Dendritic cell treated with granulocyte-macrophage colony-stimulating factor and Interleukin-4, amounts not matched to agents 40 ng/mL and 50 ng/mL, for 4 days (primary cell): ENCODE measurements around the gene SCRN2.

Experiments used
- H3K27ac Mint-ChIP-seq: one replicate; pipeline ENCODE4 v1.8.0; 2022; ENCODE audit warnings: mild to moderate bottlenecking, mixed read lengths
- H3K27me3 Mint-ChIP-seq: one replicate; pipeline ENCODE4 v1.8.0; 2022; ENCODE audit warnings: mild to moderate bottlenecking, mixed read lengths
- H3K36me3 Mint-ChIP-seq: one replicate; pipeline ENCODE4 v1.8.0; 2022; ENCODE audit warnings: low read depth, mixed read lengths
- H3K4me1 Mint-ChIP-seq: one replicate; pipeline ENCODE4 v1.8.0; 2022; ENCODE audit warnings: low read depth, mixed read lengths
- H3K4me3 Mint-ChIP-seq: one replicate; pipeline ENCODE4 v1.8.0; 2022; ENCODE audit warnings: mild to moderate bottlenecking, moderate library complexity, mixed read lengths
- H3K9me3 Mint-ChIP-seq: one replicate; pipeline ENCODE4 v1.8.0; 2022; ENCODE audit warnings: mixed read lengths
- intact Hi-C: fragments of 100-400 bp; cut with micrococcal nuclease; formaldehyde crosslinking; loops from one replicate; pipeline ENCODE4 v1.15.0; 2022

SCRN2 gene

GRCh38 chr17:47844814-47845715 is 4.0 kb upstream of the SCRN2 start:
- no peak overlapping the region for H3K4me3 Mint-ChIP-seq

GRCh38 chr17:47844227-47844626 is 3.2 kb upstream of the SCRN2 start:
- no peak overlapping the region for H3K27ac Mint-ChIP-seq
- H3K4me3 Mint-ChIP-seq: no peak overlapping the region
- H3K27me3 Mint-ChIP-seq: peaks cover 55% of the 10 kb centered on the region
- intact Hi-C loops: loop anchor here (5.0 kb wide), 1 partner anchor 173 kb away; no protein-coding TSS in a partner anchor
- peaks cover 26% of the 10 kb centered on the region for H3K4me1 Mint-ChIP-seq
- no peaks in the 10 kb centered on the region for H3K9me3 Mint-ChIP-seq
- H3K36me3 Mint-ChIP-seq: peaks cover 7% of the 10 kb centered on the region

More at GRCh38 chr17:47844814-47845715, 4.0 kb upstream of the SCRN2 start:
- no peaks in the 10 kb centered on the region for H3K9me3 Mint-ChIP-seq
- H3K27me3 Mint-ChIP-seq: peaks cover 63% of the 10 kb centered on the region
- intact Hi-C loops: loop anchor here (5.0 kb wide), 1 partner anchor 172 kb away; no protein-coding TSS in a partner anchor
- peaks cover 24% of the 10 kb centered on the region for H3K4me1 Mint-ChIP-seq
- H3K27ac Mint-ChIP-seq: no peak overlapping the region
- peaks cover 6% of the 10 kb centered on the region for H3K36me3 Mint-ChIP-seq

- Mint-ChIP-seq H3K27ac (no peak overlapping the region), H3K36me3 (peaks cover 16% of the 10 kb centered on the region), H3K9me3 (no peaks in the 10 kb centered on the region), H3K4me1 (peaks cover 26% of the 10 kb centered on the region), H3K27me3 (peaks cover 46% of the 10 kb centered on the region), H3K4me3 (no peak overlapping the region)
- intact Hi-C loops: loop anchor here (2.0 to 5.0 kb wide), 2 partner anchors 127 to 174 kb away; partner anchors contain the start of gene CDK5RAP3
Observed at GRCh38 chr17:47843391-47843730, 2.3 kb upstream of the SCRN2 start.

GRCh38 chr17:47841488-47842291 is 617 bp upstream of the SCRN2 start:
- intact Hi-C loops: loop anchor here (1.0 to 5.0 kb wide), 3 partner anchors 49 to 176 kb away; partner anchors contain the start of gene CDK5RAP3
- H3K4me3 Mint-ChIP-seq: no peak overlapping the region
- H3K9me3 Mint-ChIP-seq: no peaks in the 10 kb centered on the region
- H3K36me3 Mint-ChIP-seq: peaks cover 33% of the 10 kb centered on the region
- H3K27ac Mint-ChIP-seq: peak overlapping the region; percentile 84
- H3K27me3 Mint-ChIP-seq: peaks cover 29% of the 10 kb centered on the region
- H3K4me1 Mint-ChIP-seq: peaks cover 18% of the 10 kb centered on the region

DNA sequence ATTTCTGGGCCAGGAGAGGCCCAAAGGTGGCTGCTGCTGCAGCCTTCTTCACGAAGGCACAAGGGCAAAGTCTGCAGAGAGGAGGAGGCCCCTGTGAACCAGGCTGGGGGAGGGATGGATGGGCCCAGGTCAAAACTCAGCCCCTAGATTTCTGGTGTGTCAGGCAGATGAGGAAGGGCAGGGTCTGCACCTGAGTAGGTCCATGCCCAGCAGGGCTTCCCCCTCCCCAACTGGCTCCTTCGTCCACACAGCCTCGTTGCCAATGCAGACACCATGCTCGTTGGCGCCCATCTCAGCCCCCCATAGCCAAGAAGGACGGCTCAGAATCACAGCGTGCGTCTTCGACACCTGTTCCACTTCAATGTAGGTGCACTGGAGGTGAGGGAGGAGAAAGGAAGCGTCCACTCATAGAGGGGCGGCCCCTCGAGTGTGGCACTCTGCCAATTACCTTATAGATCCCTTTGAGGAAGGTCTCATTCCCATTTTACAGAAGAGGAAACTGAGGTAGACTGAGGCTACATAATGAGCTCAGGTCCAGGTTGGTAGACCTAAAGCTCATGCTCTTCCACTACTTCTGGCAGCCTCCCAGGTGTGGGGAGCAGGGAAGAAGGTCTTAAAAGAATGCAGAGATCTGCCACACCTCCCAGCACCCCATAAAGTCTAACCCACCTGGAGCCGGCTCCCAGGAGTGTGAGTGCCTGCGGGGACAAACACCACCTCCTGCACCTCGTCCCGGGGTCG is 902 bp downstream of the SCRN2 start:
- Mint-ChIP-seq H3K4me3 (peak overlapping the region; percentile 83), H3K27me3 (peaks cover 14% of the 10 kb centered on the region), H3K4me1 (peaks cover 22% of the 10 kb centered on the region), H3K27ac (peak overlapping the region; percentile 84), H3K9me3 (no peaks in the 10 kb centered on the region), H3K36me3 (peaks cover 42% of the 10 kb centered on the region)
- intact Hi-C loops: loop anchor here (5.0 kb wide), 1 partner anchor 177 kb away; no protein-coding TSS in a partner anchor

- intact Hi-C loops: no loop called here
- Mint-ChIP-seq H3K27me3 (peaks cover 3% of the 10 kb centered on the region), H3K4me3 (no peak overlapping the region), H3K4me1 (peaks cover 29% of the 10 kb centered on the region), H3K36me3 (peaks cover 42% of the 10 kb centered on the region), H3K27ac (no peak overlapping the region), H3K9me3 (no peaks in the 10 kb centered on the region)
Observed at GRCh38 chr17:47839071-47839470, 2.0 kb downstream of the SCRN2 start.

GRCh38 chr17:47838636-47839035 is 2.4 kb downstream of the SCRN2 start:
- Mint-ChIP-seq H3K4me1 (peaks cover 32% of the 10 kb centered on the region), H3K36me3 (peaks cover 42% of the 10 kb centered on the region), H3K4me3 (no peak overlapping the region), H3K27ac (no peak overlapping the region), H3K9me3 (no peaks in the 10 kb centered on the region), H3K27me3 (no peaks in the 10 kb centered on the region)
- intact Hi-C loops: no loop called here

GRCh38 chr17:47837401-47838039 is 3.6 kb downstream of the SCRN2 start:
- Mint-ChIP-seq H3K27me3 (no peaks in the 10 kb centered on the region), H3K4me3 (no peak overlapping the region), H3K36me3 (peaks cover 42% of the 10 kb centered on the region), H3K27ac (no peak overlapping the region), H3K4me1 (peaks cover 42% of the 10 kb centered on the region), H3K9me3 (no peaks in the 10 kb centered on the region)
- intact Hi-C loops: no loop called here

DNA sequence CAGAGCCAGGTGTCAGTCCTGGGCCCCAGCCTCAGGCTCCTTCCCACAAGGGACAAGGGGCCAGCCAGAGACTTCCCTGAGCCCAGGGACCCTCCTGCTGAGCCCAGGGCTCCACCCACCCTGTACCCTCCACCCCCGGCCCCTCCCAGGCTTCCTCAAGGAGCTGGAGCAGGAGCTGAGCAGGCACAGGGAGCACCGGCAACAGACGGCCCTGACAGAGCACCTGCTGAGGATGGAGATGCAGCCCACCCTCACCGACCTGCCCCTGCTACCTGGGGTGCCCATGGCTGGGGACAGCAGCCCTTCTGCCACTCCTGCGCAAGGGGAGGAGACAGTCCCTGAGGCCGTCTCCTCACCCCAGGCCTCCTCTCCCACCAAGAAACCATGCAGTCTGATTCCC is 4.5 kb downstream of the SCRN2 start:
- Mint-ChIP-seq H3K4me3 (no peak overlapping the region), H3K36me3 (peaks cover 42% of the 10 kb centered on the region), H3K4me1 (peaks cover 51% of the 10 kb centered on the region), H3K27me3 (no peaks in the 10 kb centered on the region), H3K9me3 (no peaks in the 10 kb centered on the region), H3K27ac (no peak overlapping the region)
- intact Hi-C loops: no loop called here

DNA sequence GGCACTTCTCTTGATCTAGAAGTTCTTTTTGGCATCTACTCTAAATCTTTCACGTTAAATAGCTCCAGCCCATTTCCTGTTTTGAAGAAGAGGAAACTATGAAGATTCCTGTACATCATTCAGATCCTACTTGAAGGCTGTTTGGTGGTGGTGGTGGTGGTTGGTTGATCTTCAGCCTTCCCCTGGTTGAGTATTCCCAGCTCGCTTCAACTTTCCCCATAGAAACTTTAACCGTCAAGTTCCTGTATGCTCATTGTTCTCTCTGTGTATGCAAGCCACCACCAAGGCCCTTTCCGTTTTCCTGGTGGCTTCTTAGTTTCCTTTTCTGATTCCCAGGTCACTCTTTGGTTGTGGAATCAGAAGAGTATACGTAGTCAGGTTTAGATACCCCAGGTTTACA is 6.3 kb downstream of the SCRN2 start:
- H3K27ac Mint-ChIP-seq: peak overlapping the region; percentile 25
- no peaks in the 10 kb centered on the region for H3K9me3 Mint-ChIP-seq
- peaks cover 44% of the 10 kb centered on the region for H3K36me3 Mint-ChIP-seq
- intact Hi-C loops: no loop called here
- H3K27me3 Mint-ChIP-seq: no peaks in the 10 kb centered on the region
- H3K4me3 Mint-ChIP-seq: no peak overlapping the region
- peaks cover 51% of the 10 kb centered on the region for H3K4me1 Mint-ChIP-seq

DNA sequence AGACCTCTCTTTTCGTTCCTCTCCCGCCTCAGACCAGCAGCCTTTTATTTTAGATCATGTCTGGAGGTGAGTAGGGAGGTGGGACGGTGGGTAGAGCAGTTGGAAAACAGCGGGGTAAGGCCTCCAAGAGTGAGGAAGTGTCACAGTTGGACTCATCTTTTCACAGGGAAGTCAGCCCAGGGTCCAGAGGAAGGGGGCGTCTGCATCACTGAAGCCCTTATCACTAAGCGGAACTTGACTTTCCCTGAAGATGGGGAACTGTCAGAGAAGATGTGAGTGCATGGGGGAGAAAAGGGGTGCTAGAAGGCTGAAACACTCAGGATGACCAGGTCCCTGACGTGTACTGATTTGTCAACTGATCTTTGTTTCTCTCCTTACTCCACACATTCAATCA is 9.1 kb downstream of the SCRN2 start:
- Mint-ChIP-seq H3K4me3 (peak overlapping the region; percentile 86), H3K27me3 (no peaks in the 10 kb centered on the region), H3K4me1 (peaks cover 57% of the 10 kb centered on the region), H3K27ac (peak overlapping the region; percentile 91), H3K9me3 (no peaks in the 10 kb centered on the region), H3K36me3 (peaks cover 44% of the 10 kb centered on the region)
- intact Hi-C loops: no loop called here

GRCh38 chr17:47831003-47831933 is 9.8 kb downstream of the SCRN2 start, which contains the start of the genes LRRC46 and MRPL10:
LRRC46 (plus strand) TSS chr17:47831670; CDS start chr17:47831990, 320 bp downstream.
MRPL10 (minus strand) TSS chr17:47831541; CDS start chr17:47831511, 30 bp downstream.
- H3K27me3 Mint-ChIP-seq: no peaks in the 10 kb centered on the region
- H3K4me1 Mint-ChIP-seq: peaks cover 57% of the 10 kb centered on the region
- intact Hi-C loops: no loop called here
- peak within 1 kb of the TSS; percentile 91 for H3K27ac Mint-ChIP-seq
- H3K4me3 Mint-ChIP-seq: peak within 1 kb of the TSS; percentile 86
- H3K9me3 Mint-ChIP-seq: no peaks in the 10 kb centered on the region
- peaks cover 46% of the 10 kb centered on the region for H3K36me3 Mint-ChIP-seq
